Mesenchymal stem cell (in vitro differentiated cells and primary cell): ENCODE measurements around the gene SLC4A11.
A peak's percentile ranks its signal among the peaks of the same experiment; 100 is the strongest.
"Not testable (repeated sequence)": the region's sequence is repeated elsewhere in the genome, so short reads cannot be mapped to it uniquely, and the experiment has no call there.

ENCODE experiments used
- DNase-seq: peaks from one replicate; pipeline ENCODE4 v3.0.0-alpha.2; 2013
- H2AFZ ChIP-seq: one replicate; pipeline ENCODE4 v1.6.1; 2013; ENCODE audit warnings: low read depth, mild to moderate bottlenecking, control low read depth, inconsistent platforms, low read length, moderate library complexity
- H2AK5ac ChIP-seq: 2 replicates; pipeline ENCODE4 v1.6.1; 2013; ENCODE audit warnings: low read length, moderate library complexity, mild to moderate bottlenecking, inconsistent platforms; ENCODE audit not compliant: severe bottlenecking
- H2BK120ac ChIP-seq: one replicate; pipeline ENCODE4 v1.6.1; 2013; ENCODE audit warnings: low read depth, mild to moderate bottlenecking, inconsistent platforms, low read length, moderate library complexity
- H2BK12ac ChIP-seq, 2 experiments: one replicate each; pipeline ENCODE4 v1.6.1; 2013; ENCODE audit warnings: inconsistent platforms in 2 of 2, low read length in 2 of 2, mild to moderate bottlenecking in 2 of 2, moderate library complexity in 2 of 2, control low read depth in 1 of 2
- H2BK15ac ChIP-seq: one replicate; pipeline ENCODE4 v1.6.1; 2013; ENCODE audit warnings: mild to moderate bottlenecking, low read depth, inconsistent platforms; ENCODE audit not compliant: poor library complexity, severe bottlenecking
- H2BK5ac ChIP-seq: 2 replicates; pipeline ENCODE4 v1.6.1; 2013; ENCODE audit warnings: low read depth, mild to moderate bottlenecking, low read length, control low read depth, inconsistent platforms; ENCODE audit not compliant: poor library complexity, severe bottlenecking
- H3K14ac ChIP-seq, 2 experiments: one replicate each; pipeline ENCODE4 v1.6.1; 2013; ENCODE audit warnings: inconsistent platforms in 2 of 2, low read length in 2 of 2, control low read depth in 1 of 2, mild to moderate bottlenecking in 1 of 2, moderate library complexity in 1 of 2
- H3K18ac ChIP-seq, 2 experiments: one replicate each; pipeline ENCODE4 v1.6.1; 2013; ENCODE audit warnings: inconsistent platforms in 2 of 2, low read length in 2 of 2, control low read depth in 1 of 2, low read depth in 1 of 2, mild to moderate bottlenecking in 1 of 2
- H3K23ac ChIP-seq, 2 experiments: one replicate each; pipeline ENCODE4 v1.6.1; 2013; ENCODE audit warnings: inconsistent platforms in 2 of 2, low read length in 2 of 2, mild to moderate bottlenecking in 2 of 2, moderate library complexity in 2 of 2, control low read depth in 1 of 2
- H3K27ac ChIP-seq: 2 replicates; pipeline ENCODE4 v1.5.1; 2013; ENCODE audit warnings: mild to moderate bottlenecking, moderate library complexity, low read length, control low read depth, inconsistent platforms; ENCODE audit not compliant: poor library complexity, severe bottlenecking
- H3K27me3 ChIP-seq, 2 experiments: 2 replicates each; pipeline versions ENCODE4 v1.6.1 to v1.7.0; 2013; ENCODE audit warnings: low read length in 2 of 2, mild to moderate bottlenecking in 2 of 2, moderate library complexity in 2 of 2, control low read depth in 1 of 2, inconsistent platforms in 1 of 2; ENCODE audit not compliant: control insufficient read depth in 1 of 2, insufficient read depth in 1 of 2
- H3K36me3 ChIP-seq, 2 experiments: 2 replicates each; pipeline versions ENCODE4 v1.6.1 to v1.7.0; 2013; ENCODE audit warnings: low read length in 2 of 2, control low read depth in 1 of 2, inconsistent platforms in 1 of 2, low read depth in 1 of 2, mild to moderate bottlenecking in 1 of 2; ENCODE audit not compliant: insufficient read depth in 2 of 2, control insufficient read depth in 1 of 2
- H3K4ac ChIP-seq, 2 experiments: one replicate each; pipeline ENCODE4 v1.6.1; 2013; ENCODE audit warnings: inconsistent platforms in 2 of 2, low read length in 2 of 2, mild to moderate bottlenecking in 2 of 2, moderate library complexity in 2 of 2, control low read depth in 1 of 2, low read depth in 1 of 2
- H3K4me1 ChIP-seq: 2 replicates; pipeline ENCODE4 v1.6.1; 2013; ENCODE audit warnings: low read depth, low read length, control low read depth; ENCODE audit not compliant: control insufficient read depth, insufficient read depth
- H3K4me2 ChIP-seq: 2 replicates; pipeline ENCODE4 v1.6.1; 2013; ENCODE audit warnings: low read length, mild to moderate bottlenecking, inconsistent platforms; ENCODE audit not compliant: poor library complexity, severe bottlenecking
- H3K4me3 ChIP-seq, 2 experiments: 2 replicates each; pipeline versions ENCODE4 v1.5.1 to v1.7.0; 2013; ENCODE audit warnings: low read length in 2 of 2, mild to moderate bottlenecking in 2 of 2, control low read depth in 1 of 2, low read depth in 1 of 2; ENCODE audit not compliant: insufficient read depth in 1 of 2
- H3K79me1 ChIP-seq: replicated peaks from 2 replicates; pipeline ENCODE4 v1.6.1; 2013; ENCODE audit warnings: mild to moderate bottlenecking, control low read depth, low read length, inconsistent platforms; ENCODE audit not compliant: poor library complexity, severe bottlenecking
- H3K9ac ChIP-seq: 2 replicates; pipeline ENCODE4 v1.7.0; 2013; ENCODE audit warnings: mild to moderate bottlenecking, low read length, moderate library complexity
- H3K9me3 ChIP-seq: 2 replicates; pipeline ENCODE4 v1.7.0; 2013; ENCODE audit warnings: mild to moderate bottlenecking, low read length; ENCODE audit not compliant: control insufficient read depth
- H4K8ac ChIP-seq: one replicate; pipeline ENCODE4 v1.6.1; 2013; ENCODE audit warnings: inconsistent platforms, mild to moderate bottlenecking, low read length, moderate library complexity
- H4K91ac ChIP-seq: one replicate; pipeline ENCODE4 v1.6.1; 2013; ENCODE audit warnings: mild to moderate bottlenecking, low read length, inconsistent platforms
- WGBS: methylation state at CpG from one replicate; pipeline ENCODE4 v1.1.7; 2013; ENCODE audit warnings: mixed read lengths; 5-methylcytosine and 5-hydroxymethylcytosine counted together

Gene SLC4A11

GRCh38 chr20:3215359-3215917 is 23.6 kb downstream of the SLC4A11 start:
- not testable (repeated sequence) for H4K8ac ChIP-seq, H2BK15ac ChIP-seq, H3K4me1 ChIP-seq, H2AFZ ChIP-seq, H3K4ac ChIP-seq, DNase-seq, H2BK5ac ChIP-seq, H4K91ac ChIP-seq, H3K23ac ChIP-seq, H2AK5ac ChIP-seq, H3K27ac ChIP-seq, H3K9me3 ChIP-seq, H2BK12ac ChIP-seq, H3K14ac ChIP-seq, H3K27me3 ChIP-seq, H3K4me3 ChIP-seq, H3K9ac ChIP-seq, H3K4me2 ChIP-seq, H3K18ac ChIP-seq, H2BK120ac ChIP-seq
- WGBS = 100% methylated on average over 7 of the region's 7 CpGs
- Histone ChIP-seq H3K36me3 (peaks cover 41 to 44% of the 10 kb centered on the region in 2 experiments), H3K79me1 (peaks cover 32% of the 10 kb centered on the region)

- Histone ChIP-seq H2BK12ac (no peak overlapping the region), H3K4ac (no peak overlapping the region), H2AFZ (no peak overlapping the region), H4K8ac (no peak overlapping the region), H3K36me3 (peaks cover 35 to 36% of the 10 kb centered on the region in 2 experiments), H2BK120ac (no peak overlapping the region), H3K9me3 (no peaks in the 10 kb centered on the region), H3K27me3 (no peaks in the 10 kb centered on the region), H4K91ac (no peak overlapping the region), H2AK5ac (no peak overlapping the region), H3K4me3 (no peak overlapping the region), H2BK5ac (no peak overlapping the region), H3K4me2 (no peak overlapping the region), H3K27ac (no peak overlapping the region), H3K9ac (no peak overlapping the region), H3K4me1 (peaks cover 10% of the 10 kb centered on the region), H3K79me1 (peaks cover 30% of the 10 kb centered on the region), H3K18ac (no peak overlapping the region), H3K14ac (no peak overlapping the region), H3K23ac (no peak overlapping the region), H2BK15ac (no peak overlapping the region)
- WGBS = 97% methylated on average over 7 of the region's 7 CpGs
- DNase-seq = no peak
These were observed 25.8 kb downstream of the SLC4A11 start for GRCh38 chr20:3213226-3213625.

GRCh38 chr20:3210346-3210745 is 28.6 kb downstream of the SLC4A11 start:
- Histone ChIP-seq H3K9me3 (no peaks in the 10 kb centered on the region), H3K4me2 (peak overlapping the region; percentile 72), H3K14ac (peak overlapping the region in 1 of 2 experiments; percentile 22), H3K18ac (no peak overlapping the region), H2AFZ (no peak overlapping the region), H2BK120ac (no peak overlapping the region), H3K23ac (no peak overlapping the region), H3K27me3 (no peaks in the 10 kb centered on the region), H3K4me1 (peaks cover 11% of the 10 kb centered on the region), H4K91ac (no peak overlapping the region), H2BK12ac (no peak overlapping the region), H3K4me3 (peak overlapping the region in 1 of 2 experiments; percentile 97), H2BK15ac (no peak overlapping the region), H3K79me1 (peaks cover 31% of the 10 kb centered on the region), H2BK5ac (no peak overlapping the region), H3K36me3 (peaks cover 19 to 27% of the 10 kb centered on the region in 2 experiments), H3K9ac (peak overlapping the region; percentile 88), H3K4ac (no peak overlapping the region), H3K27ac (no peak overlapping the region), H4K8ac (no peak overlapping the region), H2AK5ac (no peak overlapping the region)
- 91% methylated on average over 2 of the region's 2 CpGs for WGBS
- DNase-seq = no peak

GRCh38 chr20:3209946-3210317 is 29.1 kb downstream of the SLC4A11 start:
- Histone ChIP-seq H3K14ac (peak overlapping the region in 1 of 2 experiments; percentile 93), H3K4ac (peak overlapping the region; percentile 90 to 99), H3K18ac (peak overlapping the region; percentile 54 to 69), H3K9me3 (no peaks in the 10 kb centered on the region), H3K23ac (no peak overlapping the region), H2BK12ac (no peak overlapping the region), H3K36me3 (peaks cover 16 to 23% of the 10 kb centered on the region in 2 experiments), H2BK120ac (peak overlapping the region; percentile 100), H3K79me1 (peaks cover 27% of the 10 kb centered on the region), H3K27me3 (no peaks in the 10 kb centered on the region), H4K8ac (peak overlapping the region; percentile 97), H4K91ac (peak overlapping the region; percentile 96), H2AFZ (no peak overlapping the region), H2BK15ac (no peak overlapping the region), H2BK5ac (no peak overlapping the region), H3K4me3 (peak overlapping the region; percentile 85 to 97), H2AK5ac (no peak overlapping the region), H3K9ac (peak overlapping the region; percentile 88), H3K4me2 (peak overlapping the region; percentile 72), H3K27ac (no peak overlapping the region), H3K4me1 (peaks cover 11% of the 10 kb centered on the region)
- peak; percentile 53 for DNase-seq
- 2% methylated on average over 10 of the region's 10 CpGs for WGBS
